ENCODE measurements around the gene KRTAP4-8. TPM values are rescaled to one million over a fixed set of nuclear protein-coding genes. Genes with fewer than 3 reads are reported as not detected.
"Not testable (repeated sequence)": the region's sequence is repeated elsewhere in the genome, so short reads cannot be mapped to it uniquely, and the experiment has no call there.

Gene KRTAP4-8
- total RNA-seq, 1 experiment from 2014 or later = not detected

DNA sequence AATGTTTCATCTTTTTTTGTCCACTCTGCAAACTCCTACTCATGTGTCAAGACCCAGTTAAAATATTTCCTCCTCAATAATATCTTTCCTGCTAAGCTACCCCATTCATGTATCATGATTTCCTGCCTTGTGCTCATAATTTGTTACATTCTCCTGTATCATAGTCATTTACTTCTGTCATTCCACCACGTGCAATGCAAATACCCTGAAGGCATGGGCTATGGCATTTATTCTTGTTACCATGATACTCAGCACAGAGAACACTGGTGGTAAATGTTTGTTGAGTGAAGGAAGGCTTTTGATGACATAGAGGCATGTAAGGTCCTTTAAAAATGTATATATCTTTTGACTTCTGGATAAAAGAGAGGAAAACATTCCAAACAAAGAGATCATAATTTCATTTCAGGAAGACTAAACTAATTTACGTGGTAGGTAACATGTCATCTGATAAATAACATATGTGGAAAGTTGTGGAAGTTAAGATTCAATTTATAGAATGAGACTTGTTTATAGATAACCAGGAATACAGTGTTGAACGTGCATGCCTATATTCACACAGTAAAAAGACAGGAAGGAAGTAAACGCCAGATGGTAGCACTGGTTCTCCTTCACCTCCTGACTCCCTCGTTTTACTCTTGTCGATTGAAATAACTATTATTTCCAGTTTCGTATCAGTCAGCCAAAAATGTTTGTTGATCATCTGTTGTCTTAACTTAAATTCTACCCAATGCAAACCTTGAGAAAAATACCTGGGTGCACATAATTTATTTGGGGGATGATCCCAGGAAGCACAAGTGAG is 1.9 kb upstream of the KRTAP4-8 start:
- not testable (repeated sequence) for H3K9me3 ChIP-seq (replicated peaks); H3K4me3 ChIP-seq; H3K36me3 ChIP-seq; H3K27me3 ChIP-seq (replicated peaks)
- Histone ChIP-seq H3K27ac (peak overlapping the region; percentile 60), H3K4me1 (replicated peaks) (peaks cover 19% of the 10 kb centered on the region)
- peak; percentile 57 to 72 for DNase-seq (ENCODE audit: low read depth in 1 of 2, low spot score in 2 of 2)

DNA sequence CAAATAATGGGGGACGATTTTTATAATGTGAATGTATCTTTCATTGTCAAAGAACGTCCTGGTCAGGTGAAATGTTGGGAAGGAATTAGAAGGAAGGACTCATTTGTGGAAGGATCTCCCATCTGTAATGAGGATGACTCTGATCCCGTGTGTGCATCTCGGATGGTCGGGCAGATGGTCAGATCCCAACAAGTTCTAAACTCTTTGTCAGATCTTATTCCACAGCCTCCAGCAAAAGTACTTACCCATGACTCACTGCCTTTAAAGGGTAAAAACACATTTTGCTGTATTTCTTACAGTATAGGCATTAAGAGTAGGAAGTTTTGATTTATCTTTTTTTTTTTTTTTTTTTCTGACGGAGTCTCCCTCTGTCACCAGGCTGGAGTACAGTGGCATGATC is 539 bp upstream of the KRTAP4-8 start:
- Histone ChIP-seq H3K9me3 (replicated peaks) (no peaks in the 10 kb centered on the region), H3K36me3 (no peaks in the 10 kb centered on the region), H3K4me3 (no peak overlapping the region), H3K27ac (no peak overlapping the region), H3K4me1 (replicated peaks) (peaks cover 16% of the 10 kb centered on the region), H3K27me3 (replicated peaks) (no peaks in the 10 kb centered on the region)
- DNase-seq (ENCODE audit: low read depth in 1 of 2, low spot score in 2 of 2) = no peak

DNA sequence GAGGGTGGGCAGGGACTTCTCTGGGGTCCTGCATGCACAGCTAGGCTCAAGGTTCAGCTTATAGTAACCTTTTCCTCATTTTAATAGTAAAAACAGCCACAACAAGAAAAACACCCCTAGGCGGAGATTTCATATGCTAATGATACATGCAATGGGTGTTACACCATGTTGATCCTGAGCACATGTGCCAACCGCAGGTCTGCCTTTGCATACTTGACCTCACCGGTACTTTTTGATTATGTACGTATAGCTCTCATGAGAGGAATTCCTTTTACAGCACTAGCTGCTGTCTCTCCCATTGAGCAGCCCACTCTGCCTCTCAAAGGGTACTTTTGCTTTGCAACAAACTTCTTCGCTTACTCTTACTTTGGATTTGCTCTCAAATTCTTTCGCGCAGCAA is 1.9 kb downstream of the KRTAP4-8 start:
- H3K27ac ChIP-seq = no peak overlapping the region
- no peaks in the 10 kb centered on the region for H3K36me3 ChIP-seq
- no peak overlapping the region for H3K4me3 ChIP-seq
- H3K4me1 ChIP-seq (replicated peaks) = peaks cover 12% of the 10 kb centered on the region
- no peaks in the 10 kb centered on the region for H3K9me3 ChIP-seq (replicated peaks)
- no peak for DNase-seq (ENCODE audit: low read depth in 1 of 2, low spot score in 2 of 2)
- H3K27me3 ChIP-seq (replicated peaks) = no peaks in the 10 kb centered on the region

DNA sequence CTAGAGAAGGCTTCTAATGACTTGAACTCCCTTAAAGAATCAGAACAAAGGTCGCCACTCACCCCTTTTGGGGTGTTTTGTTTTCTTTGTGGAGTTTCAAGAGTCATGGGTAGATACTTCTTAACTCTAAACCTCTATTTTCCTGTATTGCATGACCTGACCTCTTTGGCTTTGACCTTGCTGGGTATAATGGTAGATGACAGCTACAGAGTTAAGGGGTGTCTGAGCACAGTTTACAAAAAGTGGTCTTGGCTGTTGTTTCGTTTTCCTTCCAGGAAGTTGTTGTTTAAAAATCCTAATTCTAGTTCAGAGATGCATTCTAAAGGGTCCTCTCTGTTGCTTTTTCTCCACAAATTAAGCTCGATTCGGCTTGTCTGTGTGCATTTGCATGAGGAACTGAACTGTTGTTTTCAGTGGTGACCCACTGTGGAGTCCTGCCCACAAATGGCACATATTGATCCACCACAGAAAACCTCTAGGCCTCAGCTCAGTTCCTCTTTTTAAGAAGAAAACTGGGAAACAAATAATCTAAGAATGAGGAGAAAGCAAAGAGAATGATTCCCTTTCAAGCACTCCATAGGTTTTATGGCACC is 9.1 kb downstream of the KRTAP4-8 start:
- H3K9me3 ChIP-seq (replicated peaks); DNase-seq (ENCODE audit: low read depth in 1 of 2, low spot score in 2 of 2); H3K36me3 ChIP-seq; H3K27ac ChIP-seq; H3K27me3 ChIP-seq (replicated peaks); H3K4me1 ChIP-seq (replicated peaks); H3K4me3 ChIP-seq: not testable (repeated sequence)

DNA sequence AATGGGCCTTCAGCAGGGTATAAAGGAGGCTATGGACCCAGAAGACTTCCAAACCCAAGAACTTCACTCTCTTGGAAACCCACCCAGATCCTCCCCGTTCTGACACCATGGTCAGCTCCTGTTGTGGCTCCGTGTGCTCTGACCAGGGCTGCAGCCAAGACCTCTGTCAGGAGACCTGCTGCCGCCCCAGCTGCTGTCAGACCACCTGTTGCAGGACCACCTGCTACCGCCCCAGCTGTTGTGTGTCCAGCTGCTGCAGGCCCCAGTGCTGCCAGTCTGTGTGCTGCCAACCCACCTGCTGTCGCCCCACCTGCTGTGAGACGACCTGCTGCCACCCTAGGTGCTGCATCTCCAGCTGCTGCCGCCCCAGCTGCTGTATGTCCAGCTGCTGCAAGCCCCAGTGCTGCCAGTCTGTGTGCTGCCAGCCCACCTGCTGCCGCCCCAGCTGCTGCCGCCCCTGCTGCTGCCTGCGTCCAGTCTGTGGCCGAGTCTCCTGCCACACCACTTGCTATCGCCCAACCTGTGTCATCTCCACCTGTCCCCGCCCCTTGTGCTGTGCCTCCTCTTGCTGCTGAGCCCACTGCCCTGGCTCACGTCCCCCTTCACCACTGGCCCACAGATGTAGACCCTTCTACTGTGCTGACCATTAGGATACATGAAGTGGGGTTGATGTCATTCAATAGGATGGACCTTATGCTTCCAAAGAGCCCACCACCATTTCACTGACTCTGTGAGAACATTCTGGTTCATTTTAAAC is 13.7 kb downstream of the KRTAP4-8 start, which contains the start of gene KRTAP4-7:
Gene KRTAP4-7, plus strand, starts transcription at position 51 of the 757 bp plus-strand sequence. Its CDS starts 57 bp downstream, at position 108.
- H3K9me3 ChIP-seq (replicated peaks); DNase-seq (ENCODE audit: low read depth in 1 of 2, low spot score in 2 of 2); H3K4me3 ChIP-seq; H3K4me1 ChIP-seq (replicated peaks); H3K27me3 ChIP-seq (replicated peaks); H3K36me3 ChIP-seq: not testable (repeated sequence)
- peak within 1 kb of the TSS; percentile 71; the same call in 1 of the 2 replicates for H3K27ac ChIP-seq

DNA sequence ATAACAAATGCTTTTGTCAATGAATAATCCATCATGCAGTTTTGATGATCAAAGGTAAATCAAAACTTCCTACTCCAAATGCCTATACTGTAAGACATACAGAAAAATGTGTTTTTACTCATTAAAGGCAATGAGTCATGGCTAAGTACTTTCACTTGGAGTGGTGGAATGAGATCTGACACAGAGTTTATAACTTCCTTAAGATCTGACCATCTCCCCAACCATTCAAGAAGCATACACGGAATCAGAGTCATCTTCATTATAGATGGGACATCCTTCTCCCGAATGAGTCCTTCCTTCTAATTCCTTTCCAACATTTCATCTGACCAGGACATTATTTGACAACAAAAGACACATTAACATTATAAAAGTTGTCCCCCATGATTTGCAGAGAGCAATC is 14.5 kb downstream of the KRTAP4-8 start:
- not testable (repeated sequence) for H3K9me3 ChIP-seq (replicated peaks); H3K27ac ChIP-seq; H3K36me3 ChIP-seq; H3K27me3 ChIP-seq (replicated peaks); H3K4me3 ChIP-seq; H3K4me1 ChIP-seq (replicated peaks)
- peak in 1 of 2 experiments; percentile 47 for DNase-seq (ENCODE audit: low read depth in 1 of 2, low spot score in 2 of 2)

DNA sequence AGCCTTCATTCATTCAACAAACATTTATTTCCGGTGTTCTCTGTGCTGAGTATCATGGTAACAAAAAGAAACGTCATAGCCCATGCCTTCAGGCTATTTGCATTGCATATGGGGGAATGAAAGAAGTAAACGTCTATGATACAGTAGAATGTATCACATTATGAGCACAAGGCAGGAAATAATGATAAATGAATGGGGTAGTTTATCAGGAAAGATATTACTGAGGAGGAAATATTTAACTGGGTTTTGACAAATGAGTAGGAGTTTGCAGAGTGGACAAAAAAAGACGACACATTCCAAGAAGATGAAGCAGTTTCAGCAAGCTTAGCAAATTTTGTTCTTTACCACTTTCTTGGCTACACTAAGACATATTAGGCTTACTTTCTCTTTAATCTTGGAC is 15.3 kb downstream of the KRTAP4-8 start:
- peak in 1 of 2 experiments; percentile 61 for DNase-seq (ENCODE audit: low read depth in 1 of 2, low spot score in 2 of 2)

DNA sequence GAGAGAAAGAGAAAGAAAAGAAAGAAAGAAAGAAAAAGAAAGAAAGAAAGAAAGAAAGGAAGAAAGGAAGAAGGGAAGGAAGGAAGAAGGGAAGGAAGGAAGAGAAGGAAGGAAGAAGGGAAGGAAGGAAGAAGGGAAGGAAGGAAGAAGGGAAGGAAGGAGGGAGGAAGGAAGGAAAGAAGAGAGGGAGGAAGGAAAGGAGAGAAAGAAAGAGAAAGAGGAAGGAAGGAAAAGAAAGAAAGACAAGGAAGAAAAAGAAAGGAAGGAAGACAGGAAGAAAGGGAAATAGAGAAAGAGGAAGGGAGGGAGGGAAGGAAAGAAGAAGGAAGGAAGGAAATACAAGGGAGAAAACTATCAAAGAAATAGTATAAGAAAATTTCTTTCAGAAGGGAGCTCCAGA is 21.2 kb downstream of the KRTAP4-8 start:
- H3K27ac ChIP-seq = no peak overlapping the region
- DNase-seq (ENCODE audit: low read depth in 1 of 2, low spot score in 2 of 2) = no peak

More for the DNA sequence above, 15.3 kb downstream of the KRTAP4-8 start:
- no peaks in the 10 kb centered on the region for H3K9me3 ChIP-seq (replicated peaks)
- H3K36me3 ChIP-seq = no peaks in the 10 kb centered on the region
- peak overlapping the region; percentile 71 for H3K27ac ChIP-seq
- peaks cover 6% of the 10 kb centered on the region for H3K4me1 ChIP-seq (replicated peaks)
- no peaks in the 10 kb centered on the region for H3K27me3 ChIP-seq (replicated peaks)
- H3K4me3 ChIP-seq = no peak overlapping the region

DNA sequence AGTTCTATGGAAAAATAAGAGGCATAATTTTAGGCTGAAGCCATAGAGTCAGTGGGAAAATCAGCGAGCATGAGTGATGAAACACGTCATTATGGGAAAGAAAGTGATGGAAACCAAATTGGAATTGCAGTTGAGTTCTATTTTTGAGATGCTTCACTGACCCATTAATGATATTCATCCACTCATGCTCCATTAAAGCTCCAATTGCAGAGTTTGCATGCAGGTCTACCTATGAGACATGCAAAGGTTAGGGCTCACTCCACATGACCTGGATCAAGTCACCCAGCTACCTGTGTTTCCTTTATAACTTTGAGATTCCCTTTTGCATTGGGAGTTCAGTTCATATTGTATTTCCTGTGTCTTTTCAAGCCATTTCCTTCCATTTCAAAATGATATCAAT is 24.3 kb downstream of the KRTAP4-8 start:
- Histone ChIP-seq H3K9me3 (replicated peaks) (no peaks in the 10 kb centered on the region), H3K27ac (no peak overlapping the region), H3K36me3 (no peaks in the 10 kb centered on the region), H3K4me3 (no peak overlapping the region), H3K27me3 (replicated peaks) (no peaks in the 10 kb centered on the region), H3K4me1 (replicated peaks) (no peaks in the 10 kb centered on the region)
- DNase-seq (ENCODE audit: low read depth in 1 of 2, low spot score in 2 of 2) = no peak

More for the DNA sequence above, 21.2 kb downstream of the KRTAP4-8 start:
- Histone ChIP-seq H3K27me3 (replicated peaks) (no peaks in the 10 kb centered on the region), H3K9me3 (replicated peaks) (no peaks in the 10 kb centered on the region), H3K4me1 (replicated peaks) (no peaks in the 10 kb centered on the region), H3K4me3 (no peak overlapping the region), H3K36me3 (no peaks in the 10 kb centered on the region)

DNA sequence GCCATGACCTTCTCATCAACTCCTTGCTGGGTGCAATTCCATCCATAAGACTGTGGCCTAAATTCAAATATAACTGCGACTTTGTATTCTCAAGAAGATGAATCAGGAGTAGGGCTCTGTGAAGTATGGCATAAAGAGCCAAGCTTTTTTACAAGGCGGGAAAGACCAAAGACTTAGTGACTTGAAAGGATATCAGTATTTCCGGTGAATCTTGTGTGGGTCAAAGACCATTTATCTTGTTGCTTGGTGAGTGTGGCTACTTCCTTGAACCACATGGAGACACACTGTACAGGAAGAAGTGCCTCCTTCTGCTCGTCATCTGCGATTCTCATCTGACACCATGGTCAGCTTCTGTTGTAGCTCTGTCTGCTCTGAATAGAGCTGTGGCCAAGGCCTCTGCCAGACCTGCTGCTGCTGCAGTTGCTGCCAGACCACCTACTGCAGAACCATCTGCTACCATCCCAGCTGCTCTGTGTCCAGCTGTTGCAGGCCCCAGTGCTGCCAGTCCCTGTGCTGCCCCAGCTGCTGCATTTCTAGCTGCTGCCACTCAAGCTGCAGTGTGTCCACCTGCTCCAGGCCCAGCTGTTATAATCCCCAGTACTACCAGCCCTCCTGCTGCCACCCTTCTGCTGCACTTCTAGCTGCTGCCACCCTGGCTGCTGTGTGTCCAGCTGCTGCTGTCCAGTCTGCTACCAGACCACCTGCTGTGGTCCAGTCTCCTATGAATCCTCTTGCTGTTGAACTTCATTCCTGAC is 26.2 kb downstream of the KRTAP4-8 start:
- no peak for DNase-seq (ENCODE audit: low read depth in 1 of 2, low spot score in 2 of 2)
- Histone ChIP-seq H3K9me3 (replicated peaks) (no peaks in the 10 kb centered on the region), H3K4me1 (replicated peaks) (peaks cover 9% of the 10 kb centered on the region), H3K27ac (no peak overlapping the region), H3K36me3 (no peaks in the 10 kb centered on the region), H3K4me3 (no peak overlapping the region), H3K27me3 (replicated peaks) (no peaks in the 10 kb centered on the region)

DNA sequence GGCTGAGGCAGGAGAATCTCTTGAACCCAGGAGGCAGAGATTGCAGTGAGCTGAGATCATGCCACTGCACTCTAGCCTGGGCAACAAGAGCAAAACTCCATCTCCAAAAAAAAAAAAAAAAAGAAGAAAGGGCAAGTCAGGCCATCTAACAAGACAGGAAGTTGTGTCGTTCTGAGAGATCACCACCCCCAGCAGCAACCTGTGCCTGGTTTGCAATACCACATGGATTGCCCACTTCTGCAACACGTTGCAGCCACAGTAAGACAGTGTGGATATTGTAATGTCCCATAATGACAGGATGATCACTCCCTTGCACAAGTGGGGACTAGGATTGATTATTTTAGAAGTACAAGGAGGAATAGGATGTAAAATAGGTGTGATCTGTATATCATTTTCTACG is 28.9 kb downstream of the KRTAP4-8 start:
- Histone ChIP-seq H3K36me3 (no peaks in the 10 kb centered on the region), H3K9me3 (replicated peaks) (no peaks in the 10 kb centered on the region), H3K4me1 (replicated peaks) (peaks cover 27% of the 10 kb centered on the region), H3K27ac (no peak overlapping the region), H3K4me3 (no peak overlapping the region), H3K27me3 (replicated peaks) (no peaks in the 10 kb centered on the region)
- DNase-seq (ENCODE audit: low read depth in 1 of 2, low spot score in 2 of 2) = no peak

DNA sequence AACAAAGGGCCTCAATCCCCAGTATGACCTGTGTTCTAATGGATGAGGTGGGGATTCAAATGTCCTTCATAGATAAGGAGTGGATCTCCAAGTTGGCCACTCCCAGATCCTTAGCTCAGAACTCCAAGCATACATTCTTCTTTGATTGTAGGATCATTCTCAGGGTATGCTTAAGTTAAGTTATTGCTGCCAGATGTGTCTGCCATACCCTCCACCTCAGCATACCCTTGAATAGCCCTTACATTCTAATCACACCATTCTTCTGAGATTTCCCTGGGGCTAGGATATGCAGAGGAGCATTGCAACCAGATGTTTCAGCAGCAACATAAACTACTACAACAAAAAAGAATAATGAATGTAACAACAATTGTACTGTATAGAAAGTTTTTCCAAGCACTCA is 30.7 kb downstream of the KRTAP4-8 start:
- H3K4me1 ChIP-seq (replicated peaks) = peaks cover 45% of the 10 kb centered on the region
- H3K27ac ChIP-seq = no peak overlapping the region; the same call in 1 of the 2 replicates
- H3K36me3 ChIP-seq = no peaks in the 10 kb centered on the region
- DNase-seq (ENCODE audit: low read depth in 1 of 2, low spot score in 2 of 2) = no peak
- no peaks in the 10 kb centered on the region for H3K9me3 ChIP-seq (replicated peaks)
- H3K27me3 ChIP-seq (replicated peaks) = no peaks in the 10 kb centered on the region
- no peak overlapping the region for H3K4me3 ChIP-seq

DNA sequence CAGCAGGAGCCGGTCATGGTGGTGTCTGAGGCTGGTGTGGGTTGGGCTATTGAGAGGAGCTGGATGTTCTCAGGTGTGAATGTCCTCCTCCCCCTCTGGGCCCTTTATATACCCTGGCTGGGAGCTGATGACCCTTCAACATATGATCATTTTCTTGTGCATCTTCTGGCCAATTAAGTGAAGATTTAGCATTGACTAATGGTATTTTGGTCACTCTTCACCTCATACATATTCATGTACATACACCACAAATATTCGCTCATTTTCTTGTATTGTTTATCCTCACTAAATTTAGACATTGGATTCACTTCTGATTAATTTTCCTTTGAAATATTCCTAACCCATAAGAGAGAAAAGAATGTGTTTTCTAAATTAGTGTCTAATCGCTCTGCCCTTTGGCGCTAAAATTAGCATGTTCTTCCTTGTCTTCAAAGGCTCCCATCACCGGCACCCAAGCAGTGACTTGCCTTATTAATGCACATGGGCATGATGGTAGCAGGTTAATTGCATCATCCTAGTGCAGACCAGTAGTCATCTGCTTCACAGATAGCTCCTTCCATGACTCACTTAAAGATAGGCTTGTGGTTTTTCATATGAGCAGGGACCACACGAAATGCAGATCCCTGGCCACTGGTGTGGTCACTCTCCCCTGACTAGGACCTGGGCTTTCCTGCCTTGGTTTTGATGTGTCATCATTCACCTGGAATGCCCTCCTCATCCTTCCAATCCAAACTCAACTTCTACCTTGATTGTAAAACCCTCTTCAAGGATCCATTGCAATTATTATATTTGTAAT is 31.9 kb downstream of the KRTAP4-8 start, which contains the start of gene KRTAP2-4:
Gene KRTAP2-4, minus strand, starts transcription at position 51 of the 796 bp plus-strand sequence. Its CDS starts 34 bp downstream, at position 17.
- DNase-seq (ENCODE audit: low read depth in 1 of 2, low spot score in 2 of 2) = peak; percentile 61 to 65
- Histone ChIP-seq H3K4me1 (replicated peaks) (peaks cover 57% of the 10 kb centered on the region), H3K27me3 (replicated peaks) (no peaks in the 10 kb centered on the region), H3K4me3 (no peak within 1 kb of the TSS), H3K36me3 (no peaks in the 10 kb centered on the region), H3K27ac (0 out of 2 replicates have a peak within 1 kb of the TSS, but pooled peaks have one; percentile 14), H3K9me3 (replicated peaks) (peaks cover 6% of the 10 kb centered on the region; the same call in 1 of the 2 replicates)

Measured in SJSA1 (cell line).